ENCODE results near the gene SPATA3.
"Not testable (repeated sequence)": the region's sequence is repeated elsewhere in the genome, so short reads cannot be mapped to it uniquely, and the experiment has no call there.

Gene SPATA3

DNA sequence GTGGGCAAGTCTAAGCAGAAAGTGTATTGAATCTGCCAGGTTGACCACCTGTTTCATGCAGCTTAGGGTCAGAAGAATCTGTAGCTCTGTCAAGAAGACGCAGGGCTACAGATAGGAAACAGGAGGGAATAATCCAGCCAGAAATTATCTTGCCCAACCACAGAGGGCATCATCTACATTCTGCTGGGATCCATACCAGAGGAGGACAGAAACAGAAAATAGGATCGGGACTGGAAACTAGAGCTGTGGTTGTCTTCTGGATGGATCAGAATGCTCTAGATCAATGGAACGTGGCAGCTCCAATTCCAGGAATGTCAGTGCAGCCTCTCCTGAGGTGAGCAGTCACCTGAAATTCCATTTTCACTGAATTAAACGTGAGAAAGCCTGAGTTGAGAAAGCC lies 3.6 kb downstream of the SPATA3 start:
- no peak for DNase-seq

DNA sequence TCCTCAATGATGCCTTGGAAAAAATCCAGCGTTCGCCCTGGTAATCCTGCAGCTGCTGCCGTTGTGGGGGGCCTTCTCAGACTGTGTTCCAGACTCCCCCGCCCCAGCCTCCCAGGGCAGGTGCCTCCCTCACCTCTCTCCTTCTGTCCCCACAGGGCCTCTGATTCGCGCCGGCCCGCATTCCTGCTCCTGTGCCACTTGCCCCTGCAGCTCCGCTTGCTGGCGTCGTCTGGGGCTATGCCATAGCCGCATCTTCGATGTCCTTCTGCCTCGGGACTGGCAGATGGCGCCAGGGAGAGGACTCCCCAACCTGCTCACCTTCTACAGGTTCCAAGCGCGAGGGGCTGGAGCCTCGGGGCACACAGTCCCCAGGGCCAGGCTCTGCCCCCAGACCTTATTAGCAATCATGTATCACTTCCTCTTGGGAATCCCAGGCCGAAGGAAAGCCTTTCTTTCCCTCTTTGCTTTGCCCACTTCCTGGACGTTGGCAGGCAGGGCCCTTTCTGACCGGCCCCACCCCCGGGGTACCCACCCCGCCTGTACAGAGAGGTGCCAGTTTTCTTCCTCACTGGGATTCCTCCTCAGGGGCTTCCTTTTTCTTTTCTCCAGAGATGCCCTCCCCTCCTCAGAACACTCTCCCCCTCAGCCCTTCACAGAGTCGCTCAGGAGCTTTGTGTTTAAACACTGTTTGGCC lies 4.4 kb downstream of the SPATA3 start:
- DNase-seq = no peak

DNA sequence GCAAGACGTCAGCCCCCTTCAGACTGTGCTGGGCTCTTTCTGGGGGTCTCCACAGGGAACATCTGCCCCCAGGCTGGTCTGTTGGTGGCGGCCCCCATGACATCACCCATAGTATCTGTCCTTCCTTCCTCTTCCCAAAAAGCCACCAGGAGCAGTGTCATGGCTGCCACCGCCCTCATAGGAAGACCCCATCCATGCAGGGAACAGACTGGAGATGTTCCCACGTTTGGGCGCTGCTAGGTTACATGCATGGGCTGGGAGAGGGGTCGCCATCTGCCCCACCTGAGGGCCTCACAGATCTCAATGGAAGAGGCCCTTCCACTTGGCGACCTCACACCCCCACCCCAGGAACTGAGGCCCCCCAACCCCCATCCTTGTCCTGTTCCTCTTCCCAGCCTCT lies 5.1 kb downstream of the SPATA3 start:
- DNase-seq = no peak

DNA sequence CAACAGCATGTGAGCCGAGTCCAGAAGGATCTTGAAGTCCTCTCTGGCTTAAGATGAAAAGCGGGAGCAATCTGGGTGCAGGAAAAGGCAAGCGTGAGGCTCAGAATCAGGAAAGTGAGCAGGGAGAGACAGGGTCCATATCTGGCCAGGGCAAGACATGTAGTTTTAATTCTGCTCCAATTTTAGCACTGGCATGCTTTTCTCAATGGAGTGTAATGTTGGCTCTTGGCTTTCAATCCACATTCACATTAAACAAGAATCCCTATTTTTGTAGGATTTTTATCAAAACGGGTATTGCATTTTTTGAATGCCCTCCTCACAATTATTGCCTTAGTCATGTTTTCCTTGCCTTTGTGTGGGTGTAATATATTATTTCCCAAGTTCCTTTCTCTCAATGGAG lies 6.0 kb downstream of the SPATA3 start:
- no peak for DNase-seq

DNA sequence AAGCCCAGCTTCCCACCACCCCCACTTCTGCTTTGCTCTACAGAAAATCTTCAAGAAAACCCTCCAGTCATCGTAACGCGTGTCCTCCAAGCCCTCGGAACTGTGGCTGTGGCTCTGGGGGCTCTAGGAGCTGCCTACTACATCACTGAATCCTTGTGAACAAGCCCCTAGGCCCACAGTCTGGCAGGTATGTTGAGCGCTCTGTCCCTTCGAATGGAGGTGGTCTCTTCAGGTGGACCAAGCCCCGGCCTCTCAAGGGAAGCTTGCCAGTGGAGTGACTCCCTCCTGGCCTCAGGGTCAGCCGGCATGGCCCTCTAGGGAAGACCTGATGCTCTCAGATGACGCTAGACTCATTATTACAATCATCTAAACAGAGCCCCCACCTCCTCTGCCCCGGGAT lies 6.7 kb downstream of the SPATA3 start:
- DNase-seq = no peak

DNA sequence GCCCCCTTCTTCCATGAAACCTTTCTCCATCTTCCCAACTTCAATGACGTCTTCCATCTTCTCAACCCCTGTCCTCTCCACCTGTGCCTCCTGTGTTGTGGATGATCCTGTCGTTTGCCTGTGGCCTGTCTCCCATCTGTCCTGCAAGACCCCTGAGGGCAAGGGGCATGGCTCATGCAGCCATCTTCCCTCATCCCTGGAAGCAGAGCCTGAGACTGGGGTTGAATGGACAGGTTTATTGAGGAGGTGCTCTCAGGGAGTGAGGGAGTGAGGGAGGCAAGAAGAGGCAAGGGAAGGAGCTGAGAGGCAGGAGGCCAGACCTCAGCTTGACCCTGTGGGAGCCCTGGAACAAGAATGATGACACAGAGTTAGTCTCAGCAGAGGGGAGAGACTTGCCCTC lies 7.3 kb downstream of the SPATA3 start:
- DNase-seq = no peak

DNA sequence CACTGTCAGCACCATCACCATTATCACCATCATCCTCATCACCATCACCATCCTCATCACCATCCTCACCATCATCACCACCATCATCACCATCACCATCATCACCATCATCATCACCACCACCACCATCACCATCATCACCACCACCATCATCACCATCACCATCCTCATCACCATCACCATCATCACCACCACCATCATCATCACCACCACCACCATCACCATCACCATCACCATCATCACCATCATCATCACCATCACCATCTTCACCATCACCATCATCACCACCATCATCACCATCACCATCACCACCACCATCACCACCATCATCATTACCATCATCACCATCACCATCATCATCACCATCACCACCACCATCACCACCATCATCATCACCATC lies 9.0 kb downstream of the SPATA3 start:
- not testable (repeated sequence) for DNase-seq

DNA sequence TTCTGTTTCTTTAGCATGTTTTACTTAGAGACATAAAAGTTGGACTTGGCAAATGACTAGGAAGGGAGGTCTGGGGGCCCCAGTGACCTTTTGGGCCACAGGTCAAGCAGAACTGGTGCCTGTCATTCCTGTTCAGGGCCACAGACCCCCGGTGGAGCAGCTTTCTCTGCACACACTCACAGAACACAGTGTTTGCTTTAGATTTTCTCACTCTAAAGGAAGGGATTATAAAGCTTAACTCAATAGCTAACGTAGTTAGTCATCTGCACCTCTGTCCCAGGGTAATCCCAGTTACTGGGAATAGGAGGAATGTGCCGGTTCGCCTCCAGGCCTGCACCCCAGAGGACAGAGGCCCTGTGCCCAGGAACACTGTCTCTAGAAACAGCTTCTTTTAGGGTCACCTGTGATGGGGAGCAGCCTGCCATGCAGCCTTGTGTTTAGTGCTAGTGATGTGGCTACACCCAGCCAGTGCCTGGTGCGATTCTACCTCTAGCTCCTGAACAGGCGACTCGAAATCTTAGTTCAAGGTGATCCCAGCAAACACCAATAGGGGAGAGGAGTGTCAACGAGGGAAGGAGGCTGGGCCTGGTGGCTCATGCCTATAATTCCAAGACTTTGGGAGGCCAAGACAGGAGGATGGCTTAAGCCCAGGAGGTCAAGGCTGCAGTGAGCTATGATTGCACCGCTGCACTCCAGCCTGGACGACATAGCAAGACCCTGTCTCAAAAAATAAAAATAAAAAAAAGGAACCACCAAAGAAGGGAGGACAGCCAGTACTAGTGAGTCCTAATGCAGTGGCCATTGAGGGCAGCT lies 11.6 kb downstream of the SPATA3 start:
- no peak for DNase-seq

DNA sequence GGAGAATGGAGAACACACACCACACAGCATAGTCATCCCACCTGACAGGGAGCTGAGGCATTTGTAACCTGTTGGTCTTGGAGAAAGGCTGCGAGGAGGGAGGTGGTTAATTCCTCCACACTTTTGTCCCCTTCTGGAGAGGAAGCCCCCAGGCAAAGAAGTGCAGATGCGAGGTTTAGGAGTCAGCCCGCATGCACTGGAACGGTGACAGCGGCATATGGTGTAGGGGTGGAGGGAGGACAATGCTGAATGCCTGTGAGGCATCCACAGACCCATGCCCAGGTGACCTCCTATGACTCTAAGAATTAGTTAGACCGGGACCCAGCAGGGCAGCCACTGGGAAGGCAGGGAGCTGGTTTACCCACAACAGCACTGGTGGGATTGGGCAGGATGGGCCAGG lies 12.2 kb downstream of the SPATA3 start:
- DNase-seq = no peak

DNA sequence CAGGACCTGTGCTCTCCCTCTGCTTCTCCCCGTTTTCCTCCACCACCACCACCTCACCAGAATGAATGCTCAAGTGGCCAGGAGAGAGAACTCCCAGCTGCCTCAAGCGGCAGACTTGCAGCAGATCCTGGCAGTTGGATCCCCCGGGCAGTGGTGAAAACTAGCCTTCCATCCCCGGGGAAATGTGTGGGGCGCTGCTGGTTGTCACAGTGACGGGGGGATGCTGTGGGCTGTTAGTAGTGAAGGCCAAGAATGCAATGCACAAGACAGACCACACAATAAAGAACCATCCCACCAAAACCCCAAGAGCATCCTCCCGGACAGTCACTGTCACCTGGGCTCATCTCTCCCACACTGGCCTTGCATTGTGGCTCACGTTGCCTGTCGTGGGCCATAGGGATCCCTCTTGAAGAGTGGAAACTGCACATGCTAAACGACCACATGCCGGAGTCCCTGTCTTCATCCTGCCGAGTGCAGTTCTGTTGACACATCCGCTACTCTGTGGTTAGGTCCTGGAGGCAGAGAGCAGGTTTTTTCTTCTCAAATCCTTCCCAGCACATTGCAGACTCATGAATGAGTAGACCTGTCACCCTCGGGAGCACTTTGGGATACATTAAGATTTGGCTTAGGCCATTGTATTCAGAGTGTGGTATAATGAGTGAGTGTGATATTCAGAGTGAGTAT lies 13.5 kb downstream of the SPATA3 start:
- DNase-seq = no peak

DNA sequence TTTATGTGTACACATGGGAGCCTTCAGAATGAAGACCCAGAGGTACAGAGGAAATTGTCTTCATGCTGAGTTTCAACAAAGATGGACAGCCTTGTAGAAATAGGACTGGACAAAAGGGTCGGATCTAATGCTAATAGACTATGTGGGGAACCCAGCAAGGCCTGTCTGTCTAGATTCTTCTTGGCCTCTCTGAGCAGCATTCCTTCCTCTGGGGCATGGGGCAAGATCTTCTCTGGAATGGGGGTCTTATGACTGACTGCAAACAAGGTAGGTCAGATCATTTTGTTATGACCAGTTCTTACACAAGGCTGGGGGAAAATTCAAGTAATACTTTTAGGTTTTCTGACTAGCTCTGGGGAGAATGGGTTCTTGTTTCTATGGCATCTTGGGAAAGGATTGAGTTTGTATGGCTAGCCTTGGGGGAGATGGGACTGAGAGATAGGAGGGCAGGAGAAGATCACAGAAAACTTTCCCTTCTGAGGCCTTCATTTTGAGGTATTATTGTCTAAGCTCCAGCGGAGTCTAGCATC lies 14.3 kb downstream of the SPATA3 start:
- no peak for DNase-seq

DNA sequence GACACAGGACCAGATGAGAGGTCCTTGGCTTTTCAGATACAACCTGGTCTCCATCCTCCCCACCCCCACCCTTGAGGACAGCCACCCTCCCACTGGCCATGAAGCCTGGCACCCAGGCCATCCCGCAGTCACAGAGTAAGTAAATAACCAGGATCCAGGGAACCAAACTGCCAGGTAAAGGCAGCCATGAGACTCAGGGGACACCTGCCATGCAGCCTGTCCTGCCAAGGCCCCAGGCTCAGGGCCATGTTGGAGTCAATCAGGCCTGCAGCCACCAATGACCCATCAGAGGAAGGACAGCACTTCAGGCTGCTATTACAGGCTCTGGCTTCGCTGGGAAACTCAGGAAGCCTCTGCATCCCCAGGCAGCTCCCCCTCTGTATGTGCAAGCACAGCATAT lies 15.6 kb downstream of the SPATA3 start:
- DNase-seq = no peak

DNA sequence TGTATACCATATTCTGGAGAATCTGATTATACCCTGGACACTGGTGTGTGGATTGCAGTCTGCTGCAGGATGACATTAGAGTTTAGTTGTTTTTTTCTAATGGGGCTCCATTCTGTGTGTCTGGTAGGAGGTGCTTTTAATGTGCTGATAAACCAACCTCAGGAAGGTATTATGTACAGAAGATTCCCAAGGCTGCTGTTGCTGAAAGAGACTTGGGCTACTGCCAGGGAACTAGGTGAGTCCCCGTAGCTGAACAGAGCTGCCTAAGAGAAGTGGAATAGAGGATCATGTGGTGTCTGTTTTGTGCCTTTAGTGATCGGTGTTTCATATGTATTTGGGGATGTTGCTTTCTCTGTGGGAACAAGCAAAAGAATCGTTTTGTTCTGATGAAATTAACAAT lies 16.5 kb downstream of the SPATA3 start:
- DNase-seq = no peak

DNA sequence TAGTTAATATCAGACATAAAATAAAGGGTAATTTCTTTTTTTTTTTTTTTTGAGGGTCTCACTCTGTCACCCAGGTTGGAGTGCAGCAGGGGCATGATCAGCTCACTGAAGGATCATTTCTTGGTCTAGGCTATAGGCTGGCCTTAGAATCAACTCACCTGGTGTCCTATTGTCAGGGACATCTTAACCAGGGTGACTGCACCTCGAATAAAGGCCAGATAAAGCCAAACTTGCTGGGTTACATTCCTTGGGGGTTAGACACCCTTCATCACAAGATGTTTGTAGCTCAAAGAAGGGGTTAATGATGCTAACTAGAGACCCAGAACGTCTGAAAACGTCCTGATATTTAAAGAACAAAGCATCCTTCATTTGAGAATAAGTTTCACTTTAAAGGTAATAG lies 17.9 kb downstream of the SPATA3 start:
- DNase-seq = no peak

DNA sequence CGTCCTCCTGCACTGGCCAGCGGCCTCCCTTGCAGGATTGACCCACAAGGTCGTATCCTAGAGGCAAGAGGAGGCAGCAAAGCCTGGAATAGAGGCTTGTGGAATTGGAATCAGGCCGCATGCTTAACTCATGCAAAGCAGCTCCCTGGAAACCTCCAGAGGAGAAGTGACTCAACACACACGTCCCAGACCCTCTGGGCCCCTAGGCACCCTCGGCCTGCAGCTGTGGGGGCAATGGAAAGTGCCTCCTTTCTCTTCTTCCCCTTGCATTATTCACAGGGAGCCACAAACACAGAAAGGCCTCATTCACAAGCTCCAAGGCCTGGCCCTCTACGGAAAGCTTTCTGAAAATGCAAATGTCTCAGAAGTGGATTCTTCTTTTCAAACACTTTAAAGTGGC lies 19.6 kb downstream of the SPATA3 start:
- peak; percentile 46 to 55 for DNase-seq

DNA sequence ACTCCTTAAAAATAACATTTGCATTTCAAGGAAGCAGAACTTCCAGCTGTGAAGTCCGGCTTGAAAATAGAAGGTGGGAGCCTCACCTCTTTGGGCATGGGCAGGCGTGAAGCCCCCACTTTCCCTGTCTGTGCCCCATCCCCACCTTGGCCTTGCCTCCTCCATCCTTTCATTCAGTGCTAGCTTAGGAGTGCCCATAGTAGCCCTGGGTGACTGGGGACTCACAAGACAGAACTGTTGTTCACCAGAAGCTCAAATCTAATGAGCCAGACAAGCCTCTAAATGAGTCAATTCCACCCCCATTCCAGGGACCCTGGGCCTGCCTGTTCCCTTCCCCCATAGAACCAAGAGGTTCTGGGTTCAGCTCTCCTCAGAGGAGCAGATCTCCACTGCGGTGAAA lies 20.0 kb downstream of the SPATA3 start:
- no peak for DNase-seq

DNA sequence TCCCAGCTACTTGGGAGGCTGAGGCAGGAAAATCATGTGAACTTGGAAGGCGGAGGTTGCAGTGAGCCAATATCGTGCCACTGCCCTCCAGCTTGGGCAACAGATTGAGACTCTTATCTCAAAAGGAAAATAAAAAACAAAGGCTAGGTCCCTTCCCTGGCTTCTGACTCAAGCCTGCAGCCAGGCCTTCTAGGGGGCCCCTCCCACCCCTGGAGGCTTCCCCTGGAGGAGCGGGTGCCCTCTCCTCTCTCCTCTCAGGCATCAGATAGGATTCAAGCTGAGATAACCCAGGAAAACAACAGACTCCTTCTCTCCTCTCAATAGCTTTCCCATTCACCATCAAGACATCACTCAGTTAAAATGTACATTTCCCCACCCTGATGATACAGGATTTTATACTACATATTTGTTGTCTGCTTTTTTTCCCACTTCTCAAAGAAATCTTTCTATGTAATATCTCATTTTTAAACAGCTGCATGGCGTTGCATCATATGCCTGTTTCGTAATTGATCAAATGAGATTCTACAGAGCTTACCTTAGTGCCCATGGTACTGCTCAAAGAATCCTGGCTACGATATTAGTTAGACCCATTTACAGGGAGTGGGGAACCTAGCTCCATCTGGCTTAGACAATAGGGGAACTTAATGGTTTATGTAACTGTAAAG lies 20.8 kb downstream of the SPATA3 start:
- DNase-seq = no peak

DNA sequence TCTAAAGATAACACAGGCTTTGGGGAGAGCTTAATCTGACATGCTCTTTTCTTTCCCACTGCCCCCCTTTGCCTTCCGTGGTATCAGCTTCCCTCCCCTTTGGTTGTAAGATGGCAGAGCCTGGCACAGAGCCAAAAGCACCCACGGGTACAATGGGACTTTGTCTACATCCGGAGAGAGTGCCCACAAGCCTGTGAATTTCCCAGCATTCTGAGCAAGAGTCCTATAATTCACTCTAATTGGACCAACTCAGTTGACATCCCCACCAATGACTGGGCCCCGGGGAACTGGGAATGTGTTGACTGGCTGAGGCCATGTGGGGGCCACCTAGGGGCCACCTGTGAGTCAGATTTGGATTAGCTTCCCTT lies 21.3 kb downstream of the SPATA3 start:
- DNase-seq = peak; percentile 60 to 86

DNA sequence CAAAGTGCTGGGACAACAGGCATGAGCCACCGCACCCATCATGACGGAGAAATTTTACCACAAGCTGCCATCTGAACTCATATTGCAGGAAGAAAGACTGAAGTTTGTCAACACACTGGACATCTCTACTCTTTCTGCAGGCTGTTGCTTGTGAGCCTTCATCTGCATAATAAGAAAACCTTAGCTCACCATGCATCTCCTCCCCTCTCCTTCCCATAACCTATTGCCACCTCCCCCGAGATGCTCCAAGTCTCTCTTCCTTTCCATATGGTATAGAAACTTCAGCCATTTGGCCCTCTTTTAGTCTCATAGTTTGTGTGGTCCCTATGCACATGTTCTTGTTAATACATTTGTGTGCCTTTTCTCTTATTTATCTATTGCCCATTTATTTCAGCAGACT lies 22.3 kb downstream of the SPATA3 start:
- DNase-seq = no peak

DNA sequence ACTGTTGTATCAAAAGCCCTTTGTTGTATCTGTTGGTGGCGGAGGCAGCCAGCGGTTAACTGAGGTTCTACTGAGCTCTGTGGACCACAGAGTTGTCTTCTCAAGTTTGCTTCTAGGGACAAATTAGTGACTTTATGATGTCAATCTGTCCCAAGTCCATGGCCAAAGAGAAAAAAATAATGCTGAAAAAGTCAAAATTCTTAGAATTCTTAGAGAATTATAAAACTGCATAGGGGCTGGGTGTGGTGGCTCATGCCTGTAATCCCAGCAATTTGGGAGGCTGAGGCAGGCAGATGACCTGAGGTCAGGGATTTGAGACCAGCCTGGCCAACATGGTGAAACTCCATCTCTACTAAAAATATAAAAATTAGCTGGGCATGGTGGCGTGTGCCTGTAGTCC lies 29.1 kb downstream of the SPATA3 start:
- DNase-seq = not testable (repeated sequence)

DNA sequence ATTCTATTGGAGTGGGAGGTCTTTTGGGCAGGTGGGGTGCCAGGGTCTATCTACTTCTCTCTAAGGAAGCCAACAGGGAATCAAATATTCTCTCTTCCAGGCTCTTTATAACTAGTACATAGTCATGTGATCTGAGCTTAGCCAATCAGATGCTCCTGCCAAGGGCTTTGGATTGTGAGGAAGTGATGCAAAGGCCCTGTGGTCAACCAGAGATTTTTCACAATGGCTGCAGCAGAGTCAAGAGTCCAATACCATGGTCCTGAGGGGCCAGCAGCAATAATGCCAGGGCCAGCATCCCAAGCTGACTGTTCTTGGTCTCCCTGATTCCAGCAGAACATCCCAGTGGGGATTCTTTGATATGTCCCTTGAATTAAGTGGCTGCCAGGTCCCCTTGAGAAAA lies 33.0 kb downstream of the SPATA3 start:
- DNase-seq = no peak

DNA sequence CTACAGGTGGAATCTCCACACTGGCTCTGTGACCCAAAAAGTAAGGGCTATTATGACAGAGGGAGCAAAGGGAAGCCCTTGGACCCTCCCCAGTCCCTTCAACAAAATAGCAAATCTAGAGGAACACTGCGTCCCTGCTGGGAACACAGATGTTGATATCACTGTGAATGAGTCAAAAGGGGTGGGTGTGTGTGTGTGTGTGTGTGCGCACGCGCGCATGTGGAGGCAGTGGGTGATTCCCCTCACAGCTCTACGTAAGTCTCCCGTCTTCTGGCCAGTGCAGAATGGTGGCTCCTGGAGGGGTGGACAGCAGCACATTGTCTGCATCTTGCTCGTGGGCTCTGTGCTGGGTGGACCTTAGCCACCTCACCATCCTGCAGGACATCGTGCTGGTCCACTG lies 33.6 kb downstream of the SPATA3 start:
- no peak for DNase-seq

DNA sequence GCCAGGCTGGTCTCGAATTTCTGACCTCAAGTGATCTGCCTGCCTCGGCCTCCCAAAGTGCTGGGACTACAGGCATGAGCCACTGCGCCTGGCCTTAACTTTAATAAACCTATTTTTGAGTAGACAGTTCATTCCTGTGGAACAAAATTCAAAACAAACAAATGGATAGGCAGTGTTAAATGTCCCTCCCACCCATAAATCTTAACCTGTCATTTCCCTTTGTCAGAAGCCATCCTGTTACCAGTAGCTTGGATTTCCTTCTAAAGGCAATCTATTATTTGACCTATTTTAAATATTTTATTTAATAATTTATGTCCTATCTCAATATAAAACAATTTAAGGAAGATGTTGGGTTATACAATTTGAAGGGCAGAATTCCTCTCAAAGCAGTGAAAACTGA lies 34.8 kb downstream of the SPATA3 start:
- DNase-seq = no peak

All from hippocampal formation (tissue), 2 donors.